ENCODE results near the gene CCDC146. TPM values are rescaled to one million over a fixed set of nuclear protein-coding genes. Genes with fewer than 3 reads are reported as not detected.
A peak's percentile ranks its signal among the peaks of the same experiment; 100 is the strongest.
"Not testable (repeated sequence)": the region's sequence is repeated elsewhere in the genome, so short reads cannot be mapped to it uniquely, and the experiment has no call there.

The CCDC146 gene
- total RNA-seq, 2 donors from 2014 or later = 11.8 to 12.1 TPM

DNA sequence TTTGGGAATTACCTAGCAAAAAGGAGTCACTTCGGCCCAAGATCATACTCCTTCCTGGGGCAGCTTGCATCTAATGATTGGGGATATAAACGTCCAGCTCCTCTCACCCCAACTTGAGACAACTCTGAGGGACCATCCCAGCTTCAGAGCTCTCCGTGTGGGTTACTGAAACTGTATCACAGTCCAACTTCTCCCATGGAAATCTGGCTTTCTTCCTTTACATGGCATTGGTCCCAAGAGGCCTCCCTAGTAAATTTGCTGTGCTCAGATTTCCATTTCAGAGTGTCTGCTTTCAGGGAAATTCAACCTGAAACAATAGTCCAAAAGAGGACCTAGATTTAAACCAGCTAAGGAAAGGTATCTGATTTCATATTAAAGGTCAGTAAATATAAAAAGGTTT, 14.8 kb upstream of the CCDC146 start:
- H3K9me3 ChIP-seq; H3K36me3 ChIP-seq; H3K27me3 ChIP-seq (replicated peaks; ENCODE audit: insufficient read depth); H3K4me1 ChIP-seq (ENCODE audit: control insufficient read depth in 1 of 2, low read depth in 2 of 2); DNase-seq (ENCODE audit: low spot score); H3K4me3 ChIP-seq; ATAC-seq (ENCODE audit: insufficient number of reproducible peaks, low FRiP score, low read depth); H3K27ac ChIP-seq: not testable (repeated sequence)

DNA sequence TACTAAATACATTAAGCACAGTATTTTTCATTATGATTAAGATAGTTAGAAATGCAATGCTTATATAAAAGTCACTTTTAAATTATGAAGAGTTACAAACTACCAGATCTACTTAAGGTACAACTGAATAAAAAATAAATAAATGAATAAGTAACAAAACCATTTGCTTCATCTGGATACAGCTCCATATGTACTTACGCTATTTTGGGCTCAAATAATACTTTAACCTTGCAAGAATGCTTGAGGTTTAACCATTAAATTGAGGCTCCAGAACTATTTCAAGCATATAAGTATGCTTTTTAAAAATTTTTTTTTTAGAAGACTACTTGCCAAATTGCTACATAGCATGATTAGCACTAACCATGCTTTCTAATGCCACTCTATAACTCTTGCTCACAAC, 14.1 kb upstream of the CCDC146 start:
- H3K36me3 ChIP-seq; DNase-seq (ENCODE audit: low spot score); ATAC-seq (ENCODE audit: insufficient number of reproducible peaks, low FRiP score, low read depth); H3K27ac ChIP-seq; H3K4me1 ChIP-seq (ENCODE audit: control insufficient read depth in 1 of 2, low read depth in 2 of 2); H3K9me3 ChIP-seq; H3K4me3 ChIP-seq; H3K27me3 ChIP-seq (replicated peaks; ENCODE audit: insufficient read depth): not testable (repeated sequence)

DNA sequence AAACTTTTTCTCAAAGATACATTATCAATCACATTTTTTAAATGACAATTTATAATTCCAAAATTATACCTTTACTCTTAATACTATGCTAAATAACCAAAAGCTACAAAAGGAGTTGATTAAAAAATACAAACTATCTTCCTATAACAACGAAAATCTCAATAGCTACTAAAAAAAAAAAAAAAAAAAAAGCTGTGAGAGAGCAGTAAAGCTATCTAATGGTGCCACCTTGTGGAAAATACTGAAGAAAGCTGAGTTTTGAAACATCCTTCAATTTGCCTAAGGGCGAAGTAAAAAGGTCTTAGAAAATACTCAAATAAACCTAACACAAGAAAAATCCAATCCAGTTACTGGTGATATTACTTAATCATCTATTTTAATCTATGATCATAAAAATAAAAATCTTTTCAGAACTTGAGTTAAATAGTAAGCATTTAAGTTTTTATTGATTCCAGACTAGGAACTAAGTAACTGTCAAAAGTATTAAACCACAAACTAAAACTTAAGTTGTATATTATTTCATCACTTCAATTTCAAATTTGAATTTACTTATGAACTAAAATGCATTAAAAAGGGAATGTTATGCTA, 9.6 kb upstream of the CCDC146 start:
- not testable (repeated sequence) for H3K36me3 ChIP-seq; H3K9me3 ChIP-seq; H3K27ac ChIP-seq; H3K27me3 ChIP-seq (replicated peaks; ENCODE audit: insufficient read depth); DNase-seq (ENCODE audit: low spot score); H3K4me3 ChIP-seq; ATAC-seq (ENCODE audit: insufficient number of reproducible peaks, low FRiP score, low read depth); H3K4me1 ChIP-seq (ENCODE audit: control insufficient read depth in 1 of 2, low read depth in 2 of 2)

DNA sequence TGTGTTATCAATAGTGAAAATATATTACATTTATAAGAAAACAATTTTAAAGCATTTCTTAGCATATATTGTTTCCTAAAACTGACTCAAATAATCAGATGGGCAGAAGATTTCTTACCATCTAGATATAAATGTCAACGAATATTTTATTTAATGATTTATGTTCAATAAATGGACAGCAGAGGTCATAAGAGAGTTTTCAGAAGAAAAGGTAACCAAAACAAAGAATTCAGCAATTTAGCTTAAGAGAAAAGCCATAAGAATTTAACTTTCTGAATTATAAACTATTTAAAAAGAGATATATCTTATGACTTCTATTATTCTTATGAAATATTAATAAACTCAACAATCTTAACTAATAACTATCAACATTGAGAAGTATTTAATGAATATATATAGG, 3.1 kb downstream of the CCDC146 start:
- TF ChIP-seq, protein P1, sequence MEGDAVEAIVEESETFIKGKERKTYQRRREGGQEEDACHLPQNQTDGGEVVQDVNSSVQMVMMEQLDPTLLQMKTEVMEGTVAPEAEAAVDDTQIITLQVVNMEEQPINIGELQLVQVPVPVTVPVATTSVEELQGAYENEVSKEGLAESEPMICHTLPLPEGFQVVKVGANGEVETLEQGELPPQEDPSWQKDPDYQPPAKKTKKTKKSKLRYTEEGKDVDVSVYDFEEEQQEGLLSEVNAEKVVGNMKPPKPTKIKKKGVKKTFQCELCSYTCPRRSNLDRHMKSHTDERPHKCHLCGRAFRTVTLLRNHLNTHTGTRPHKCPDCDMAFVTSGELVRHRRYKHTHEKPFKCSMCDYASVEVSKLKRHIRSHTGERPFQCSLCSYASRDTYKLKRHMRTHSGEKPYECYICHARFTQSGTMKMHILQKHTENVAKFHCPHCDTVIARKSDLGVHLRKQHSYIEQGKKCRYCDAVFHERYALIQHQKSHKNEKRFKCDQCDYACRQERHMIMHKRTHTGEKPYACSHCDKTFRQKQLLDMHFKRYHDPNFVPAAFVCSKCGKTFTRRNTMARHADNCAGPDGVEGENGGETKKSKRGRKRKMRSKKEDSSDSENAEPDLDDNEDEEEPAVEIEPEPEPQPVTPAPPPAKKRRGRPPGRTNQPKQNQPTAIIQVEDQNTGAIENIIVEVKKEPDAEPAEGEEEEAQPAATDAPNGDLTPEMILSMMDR (IDR thresholded peaks at IDR 0.05) = peak; percentile 33
- not testable (repeated sequence) for H3K4me3 ChIP-seq; DNase-seq (ENCODE audit: low spot score); H3K27me3 ChIP-seq (replicated peaks; ENCODE audit: insufficient read depth); H3K36me3 ChIP-seq; H3K9me3 ChIP-seq; H3K27ac ChIP-seq; ATAC-seq (ENCODE audit: insufficient number of reproducible peaks, low FRiP score, low read depth)
- peaks cover 8 to 23% of the 10 kb centered on the region in 2 donors for H3K4me1 ChIP-seq (ENCODE audit: control insufficient read depth in 1 of 2, low read depth in 2 of 2)

DNA sequence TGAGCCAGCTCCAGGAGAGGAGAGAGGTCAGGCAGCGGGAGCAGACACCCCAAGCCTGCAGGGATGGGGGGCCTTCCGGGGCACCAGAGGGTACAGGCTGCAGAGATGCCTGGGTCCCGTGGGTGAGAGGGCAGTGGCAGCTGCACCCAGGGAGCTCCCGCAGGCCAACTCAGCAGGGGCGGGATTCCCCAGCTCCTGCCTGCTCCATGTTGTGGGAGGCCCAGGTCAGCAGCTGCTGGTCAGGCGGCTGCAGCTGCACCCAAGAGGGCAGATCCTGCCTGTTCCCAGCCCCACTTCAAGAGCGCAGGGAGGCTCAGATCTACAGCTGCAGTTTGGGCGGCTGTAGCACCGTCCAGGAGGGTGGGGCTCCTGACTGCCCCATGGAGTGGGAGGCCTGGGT, 4.6 kb downstream of the CCDC146 start:
- not testable (repeated sequence) for H3K36me3 ChIP-seq; H3K27me3 ChIP-seq (replicated peaks; ENCODE audit: insufficient read depth); H3K27ac ChIP-seq; DNase-seq (ENCODE audit: low spot score); H3K9me3 ChIP-seq; H3K4me3 ChIP-seq; ATAC-seq (ENCODE audit: insufficient number of reproducible peaks, low FRiP score, low read depth)
- H3K4me1 ChIP-seq (ENCODE audit: control insufficient read depth in 1 of 2, low read depth in 2 of 2) = peaks cover 0 to 14% of the 10 kb centered on the region in 2 donors

DNA sequence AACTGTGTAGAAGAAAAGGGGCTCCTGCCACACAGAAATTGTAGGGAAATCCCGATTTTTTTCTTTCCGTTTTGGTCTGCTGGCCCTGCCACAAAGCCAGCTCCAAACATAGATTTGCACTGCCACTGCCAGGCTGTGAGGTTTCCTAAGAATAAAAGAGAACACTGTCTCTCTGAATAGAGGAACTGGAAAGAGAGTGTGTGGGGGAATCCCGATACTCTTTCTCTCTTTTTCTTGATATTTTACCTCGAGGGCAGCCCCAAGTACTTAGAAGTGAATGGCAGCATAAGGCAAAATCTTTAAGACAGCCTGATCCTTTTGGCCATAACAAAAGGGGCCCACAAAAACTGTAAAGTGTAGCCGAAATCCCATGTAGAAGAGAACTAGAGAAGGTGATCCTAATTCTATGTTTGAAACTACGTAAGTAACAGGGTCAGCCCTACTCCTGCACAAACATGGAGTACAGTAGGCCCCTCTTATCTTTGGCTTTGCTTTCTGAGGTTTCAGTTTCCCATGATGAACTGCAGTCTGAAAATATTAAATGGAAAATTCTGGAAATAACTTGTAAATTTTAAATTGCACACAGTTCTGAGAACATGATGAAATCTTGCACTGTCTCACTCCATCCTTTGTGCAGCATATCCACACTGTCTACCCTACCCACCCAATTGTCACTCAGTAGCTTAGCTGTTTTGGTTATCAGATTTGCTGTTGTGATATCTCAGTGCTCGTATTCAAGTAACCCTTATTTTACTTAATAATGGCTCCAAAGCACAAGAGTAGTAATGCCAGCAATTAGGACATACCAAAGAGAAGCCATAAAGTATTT, 6.4 kb downstream of the CCDC146 start:
- Histone ChIP-seq H3K27ac (peak overlapping the region; percentile 45 to 48), H3K4me1 (ENCODE audit: control insufficient read depth in 1 of 2, low read depth in 2 of 2) (peaks cover 0 to 14% of the 10 kb centered on the region in 2 donors), H3K4me3 (peak overlapping the region; percentile 45)
- not testable (repeated sequence) for H3K9me3 ChIP-seq; DNase-seq (ENCODE audit: low spot score); H3K27me3 ChIP-seq (replicated peaks; ENCODE audit: insufficient read depth); H3K36me3 ChIP-seq
- peak; percentile 38 for ATAC-seq (ENCODE audit: insufficient number of reproducible peaks, low FRiP score, low read depth)

DNA sequence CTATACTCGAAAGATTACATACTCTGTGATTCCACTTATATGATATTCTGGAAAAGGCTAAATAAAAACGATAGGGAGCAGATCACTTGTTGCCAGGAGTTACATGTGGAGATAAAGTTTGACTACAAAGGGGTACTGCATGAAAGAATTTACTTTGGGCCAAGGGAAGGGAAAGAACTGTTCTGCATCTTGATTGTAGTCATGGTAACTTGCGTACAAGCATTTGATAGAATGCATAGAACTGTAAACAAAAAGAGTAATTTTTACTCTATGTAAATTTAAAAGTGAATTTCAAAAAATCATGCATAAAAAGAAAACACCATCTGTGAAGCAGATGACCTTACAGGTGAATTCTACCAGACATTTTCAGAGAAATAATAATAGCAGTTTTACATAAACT, 9.4 kb downstream of the CCDC146 start:
- not testable (repeated sequence) for H3K27me3 ChIP-seq (replicated peaks; ENCODE audit: insufficient read depth); H3K4me3 ChIP-seq; H3K27ac ChIP-seq; H3K36me3 ChIP-seq; DNase-seq (ENCODE audit: low spot score); H3K9me3 ChIP-seq; ATAC-seq (ENCODE audit: insufficient number of reproducible peaks, low FRiP score, low read depth)
- H3K4me1 ChIP-seq (ENCODE audit: control insufficient read depth in 1 of 2, low read depth in 2 of 2) = peaks cover 0 to 14% of the 10 kb centered on the region in 2 donors

DNA sequence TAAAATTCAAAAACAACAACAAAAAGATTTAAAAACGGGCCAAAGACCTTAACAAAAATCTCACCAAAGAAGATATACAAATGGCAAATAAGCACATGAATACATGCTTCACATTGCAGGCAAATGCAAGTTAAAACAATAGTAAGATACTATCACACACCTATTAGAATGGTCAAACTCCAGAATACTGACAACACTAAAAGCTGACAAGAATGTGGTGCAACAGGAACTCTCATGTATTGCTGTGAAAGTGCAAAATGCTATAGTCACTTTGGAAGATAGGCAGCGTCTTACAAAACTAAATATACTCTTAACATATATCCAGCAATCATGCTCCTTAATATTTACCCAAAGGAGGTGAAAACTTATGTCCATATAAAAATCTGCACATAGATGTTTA, 16.3 kb downstream of the CCDC146 start:
- ATAC-seq (ENCODE audit: insufficient number of reproducible peaks, low FRiP score, low read depth); H3K4me3 ChIP-seq; H3K27ac ChIP-seq; H3K9me3 ChIP-seq; H3K27me3 ChIP-seq (replicated peaks; ENCODE audit: insufficient read depth); DNase-seq (ENCODE audit: low spot score); H3K4me1 ChIP-seq (ENCODE audit: control insufficient read depth in 1 of 2, low read depth in 2 of 2); H3K36me3 ChIP-seq: not testable (repeated sequence)

DNA sequence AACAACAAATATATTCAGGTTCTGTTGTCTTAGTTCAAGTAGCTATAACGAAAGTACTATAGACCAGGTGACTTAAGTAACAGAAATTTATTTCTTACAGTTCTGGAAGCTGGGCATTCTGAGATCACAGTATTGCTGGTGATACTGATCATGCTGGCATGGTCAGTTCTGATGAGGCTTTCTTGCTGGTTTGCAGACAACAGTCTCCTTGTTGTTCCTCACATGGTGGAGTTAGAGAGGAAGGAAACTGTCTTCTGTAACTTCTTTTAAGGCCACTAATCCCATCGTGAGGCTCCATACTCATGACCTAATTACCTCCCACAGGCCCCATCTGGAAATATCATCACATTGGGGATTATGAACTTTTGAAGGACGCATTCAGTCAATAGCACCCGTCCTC, 17.9 kb downstream of the CCDC146 start:
- ATAC-seq (ENCODE audit: insufficient number of reproducible peaks, low FRiP score, low read depth); H3K27ac ChIP-seq; DNase-seq (ENCODE audit: low spot score); H3K36me3 ChIP-seq; H3K4me1 ChIP-seq (ENCODE audit: control insufficient read depth in 1 of 2, low read depth in 2 of 2); H3K27me3 ChIP-seq (replicated peaks; ENCODE audit: insufficient read depth); H3K4me3 ChIP-seq; H3K9me3 ChIP-seq: not testable (repeated sequence)

DNA sequence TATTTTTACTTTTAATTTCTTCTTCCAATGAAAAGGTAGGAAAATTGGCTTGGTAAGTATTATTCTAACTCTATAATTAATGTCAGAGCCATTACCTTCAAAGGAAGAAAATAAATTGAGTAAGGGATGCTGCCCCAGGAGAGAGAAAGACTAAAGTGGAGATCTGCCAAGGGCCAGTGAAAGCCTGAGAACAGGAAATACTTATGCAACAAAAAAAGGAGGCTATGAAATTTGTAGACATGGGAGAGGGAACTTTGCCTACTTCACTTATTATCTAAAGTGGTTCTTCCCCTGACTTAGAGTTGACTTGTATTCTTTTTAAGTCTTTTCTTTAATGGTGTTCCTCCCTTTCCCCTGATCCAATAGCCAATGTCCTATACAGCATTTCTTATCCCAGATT, 29.8 kb downstream of the CCDC146 start:
- not testable (repeated sequence) for DNase-seq (ENCODE audit: low spot score); H3K27me3 ChIP-seq (replicated peaks; ENCODE audit: insufficient read depth); H3K27ac ChIP-seq; H3K4me3 ChIP-seq; H3K9me3 ChIP-seq; ATAC-seq (ENCODE audit: insufficient number of reproducible peaks, low FRiP score, low read depth); H3K36me3 ChIP-seq
- H3K4me1 ChIP-seq (ENCODE audit: control insufficient read depth in 1 of 2, low read depth in 2 of 2) = peaks cover 7 to 11% of the 10 kb centered on the region in 2 donors

DNA sequence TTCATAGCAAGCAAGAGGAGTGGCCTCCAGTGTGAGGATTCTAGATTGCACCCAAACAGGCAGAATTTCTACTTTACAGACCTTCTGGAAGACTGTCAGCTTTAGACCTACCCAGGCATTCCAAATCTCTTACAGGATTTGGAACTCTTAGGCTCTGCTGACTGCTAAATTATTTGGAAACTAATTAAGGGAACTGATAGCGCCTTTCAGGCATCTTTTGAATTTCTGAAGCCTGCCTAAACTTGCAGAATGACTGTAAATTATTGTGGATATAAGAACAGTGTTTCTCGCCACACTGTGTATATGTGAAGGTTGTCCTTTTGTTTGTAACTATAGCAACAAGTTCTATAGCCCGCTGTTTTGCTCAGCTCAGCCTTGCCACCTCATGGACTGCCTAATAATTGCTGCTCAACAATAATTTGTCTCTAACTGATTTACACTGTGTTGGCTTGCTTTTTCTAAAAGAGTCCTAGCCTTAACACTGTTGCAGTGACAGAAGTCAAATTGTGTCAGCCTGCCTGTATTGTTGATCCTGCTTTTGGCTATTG, 32.6 kb downstream of the CCDC146 start:
- not testable (repeated sequence) for H3K27ac ChIP-seq, H3K9me3 ChIP-seq

More for the DNA sequence above, 32.6 kb downstream of the CCDC146 start:
- H3K36me3 ChIP-seq; H3K4me3 ChIP-seq; ATAC-seq (ENCODE audit: insufficient number of reproducible peaks, low FRiP score, low read depth); H3K27me3 ChIP-seq (replicated peaks; ENCODE audit: insufficient read depth); DNase-seq (ENCODE audit: low spot score): not testable (repeated sequence)
- peaks cover 7 to 17% of the 10 kb centered on the region in 2 donors for H3K4me1 ChIP-seq (ENCODE audit: control insufficient read depth in 1 of 2, low read depth in 2 of 2)

All from thoracic aorta (tissue), 2 donors.